ENCODE measurements around the gene GAB2. TPM values are rescaled to one million over a fixed set of nuclear protein-coding genes. Genes with fewer than 3 reads are reported as not detected.

The GAB2 gene
- total RNA-seq, 1 donor from 2014 or later: 15.9 TPM

GRCh38 chr11:78444726-78445125 is 27.1 kb upstream of the GAB2 start:
- intact Hi-C loops (cut with micrococcal nuclease): no loop called here
- Mint-ChIP-seq H3K4me1 (ENCODE audit: low read depth) (no peaks in the 10 kb centered on the region), H3K9me3 (no peaks in the 10 kb centered on the region), H3K27me3 (ENCODE audit: insufficient read depth) (no peaks in the 10 kb centered on the region), H3K4me3 (no peak overlapping the region), H3K36me3 (ENCODE audit: low read depth) (peaks cover 10% of the 10 kb centered on the region), H3K27ac (no peak overlapping the region)
- DNase-seq (ENCODE audit: low spot score): no peak

DNA sequence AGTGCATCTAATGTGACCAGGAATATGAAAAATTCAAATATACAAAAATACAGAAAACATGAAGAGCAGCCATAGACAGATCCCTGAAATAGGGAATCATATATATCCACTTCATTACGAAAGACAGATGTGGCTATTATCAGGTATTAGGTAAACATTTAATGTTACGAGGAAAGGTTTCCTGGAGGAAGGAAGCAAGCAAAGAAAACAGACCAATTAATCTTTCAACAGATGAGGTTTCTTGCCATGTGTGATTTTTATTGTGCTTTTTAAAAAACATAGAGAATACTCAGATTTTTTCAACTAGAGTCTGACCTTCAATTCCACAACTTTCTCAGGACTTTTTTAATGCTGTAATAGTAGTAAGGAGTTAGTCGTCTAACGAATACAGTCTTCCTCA is 24.3 kb upstream of the GAB2 start:
- Mint-ChIP-seq H3K9me3 (no peaks in the 10 kb centered on the region), H3K27ac (no peak overlapping the region), H3K4me1 (ENCODE audit: low read depth) (no peaks in the 10 kb centered on the region), H3K4me3 (no peak overlapping the region), H3K27me3 (ENCODE audit: insufficient read depth) (no peaks in the 10 kb centered on the region), H3K36me3 (ENCODE audit: low read depth) (peaks cover 14% of the 10 kb centered on the region)
- no peak for DNase-seq (ENCODE audit: low spot score)
- intact Hi-C loops (cut with micrococcal nuclease): no loop called here

DNA sequence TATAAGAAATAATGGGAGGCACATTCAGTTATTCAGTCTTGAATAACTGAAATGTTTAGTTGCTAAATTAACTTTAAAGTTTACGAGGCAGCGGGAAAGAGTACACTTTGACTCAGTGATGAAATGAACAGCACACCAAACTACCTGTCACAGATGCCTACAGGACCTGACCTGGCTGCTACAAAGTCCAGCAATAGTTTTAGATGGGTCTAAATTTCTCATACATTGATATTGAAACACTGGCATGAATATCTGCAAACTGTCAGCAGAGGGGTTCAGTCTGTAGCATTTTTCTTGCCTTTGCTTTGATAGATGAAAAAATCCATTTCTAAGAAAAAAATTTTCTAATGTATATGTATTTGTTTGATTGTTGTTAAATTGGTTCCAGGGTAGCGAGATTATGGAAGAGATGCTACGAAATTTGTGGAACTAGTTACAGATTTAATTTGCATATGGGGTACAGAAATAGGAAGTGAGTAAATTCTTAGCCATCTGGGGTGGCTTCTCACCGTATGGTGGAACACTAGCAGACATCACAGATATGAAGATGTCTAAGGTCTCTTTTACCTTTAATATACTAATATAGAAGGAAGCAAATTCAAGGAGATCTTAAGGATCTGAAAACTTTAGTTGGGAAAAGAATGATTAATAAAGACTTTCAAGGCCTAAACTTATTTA is 20.8 kb upstream of the GAB2 start:
- Mint-ChIP-seq H3K4me1 (ENCODE audit: low read depth) (no peaks in the 10 kb centered on the region), H3K27ac (no peak overlapping the region), H3K36me3 (ENCODE audit: low read depth) (peaks cover 14% of the 10 kb centered on the region), H3K4me3 (no peak overlapping the region), H3K27me3 (ENCODE audit: insufficient read depth) (no peaks in the 10 kb centered on the region), H3K9me3 (no peaks in the 10 kb centered on the region)
- intact Hi-C loops (cut with micrococcal nuclease): no loop called here
- no peak for DNase-seq (ENCODE audit: low spot score)

- peaks cover 25% of the 10 kb centered on the region for H3K4me1 Mint-ChIP-seq (ENCODE audit: low read depth)
- no peak for DNase-seq (ENCODE audit: low spot score)
- no peaks in the 10 kb centered on the region for H3K9me3 Mint-ChIP-seq
- no peak overlapping the region for H3K4me3 Mint-ChIP-seq
- H3K27ac Mint-ChIP-seq: no peak overlapping the region
- intact Hi-C loops (cut with micrococcal nuclease): loop anchor here (2.0 kb wide), 1 partner anchor 16 kb away; the partner anchor contains the start of gene GAB2
- H3K27me3 Mint-ChIP-seq (ENCODE audit: insufficient read depth): no peaks in the 10 kb centered on the region
- H3K36me3 Mint-ChIP-seq (ENCODE audit: low read depth): peaks cover 15% of the 10 kb centered on the region
Measured at GRCh38 chr11:78432956-78433355, 15.3 kb upstream of the GAB2 start.

GRCh38 chr11:78432058-78432515 is 14.5 kb upstream of the GAB2 start:
- Mint-ChIP-seq H3K4me3 (no peak overlapping the region), H3K9me3 (no peaks in the 10 kb centered on the region), H3K27ac (no peak overlapping the region), H3K36me3 (ENCODE audit: low read depth) (peaks cover 16% of the 10 kb centered on the region), H3K4me1 (ENCODE audit: low read depth) (peaks cover 34% of the 10 kb centered on the region), H3K27me3 (ENCODE audit: insufficient read depth) (no peaks in the 10 kb centered on the region)
- intact Hi-C loops (cut with micrococcal nuclease): loop anchor here (2.0 kb wide), 1 partner anchor 15 kb away; the partner anchor contains the start of gene GAB2
- DNase-seq (ENCODE audit: low spot score): no peak

DNA sequence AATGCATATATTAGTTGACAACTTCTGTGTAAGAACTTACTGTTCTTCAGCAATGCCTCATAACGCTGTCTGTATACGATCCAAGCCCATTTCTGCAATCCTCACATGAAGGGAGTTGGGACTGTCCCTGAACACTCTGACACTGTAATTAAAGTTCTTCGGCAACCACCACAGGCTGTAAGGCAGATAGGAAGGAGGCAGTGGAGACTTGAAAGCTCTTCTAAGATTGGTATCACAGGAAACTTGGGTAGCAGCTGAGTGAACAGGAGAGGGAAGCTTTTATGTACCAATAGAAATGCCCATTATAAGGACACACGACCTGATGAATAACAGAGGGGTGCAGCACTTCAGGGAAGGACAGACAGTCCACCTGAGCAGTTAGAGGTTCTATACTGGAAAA is 12.0 kb upstream of the GAB2 start:
- H3K4me3 Mint-ChIP-seq: no peak overlapping the region
- H3K36me3 Mint-ChIP-seq (ENCODE audit: low read depth): peaks cover 17% of the 10 kb centered on the region
- H3K27ac Mint-ChIP-seq: peak overlapping the region; percentile 24
- H3K27me3 Mint-ChIP-seq (ENCODE audit: insufficient read depth): no peaks in the 10 kb centered on the region
- intact Hi-C loops (cut with micrococcal nuclease): loop anchor here (1.0 kb wide), 1 partner anchor 9 kb away; no protein-coding TSS in a partner anchor
- no peak for DNase-seq (ENCODE audit: low spot score)
- no peaks in the 10 kb centered on the region for H3K9me3 Mint-ChIP-seq
- H3K4me1 Mint-ChIP-seq (ENCODE audit: low read depth): peaks cover 55% of the 10 kb centered on the region

- Mint-ChIP-seq H3K9me3 (no peaks in the 10 kb centered on the region), H3K4me1 (ENCODE audit: low read depth) (peaks cover 59% of the 10 kb centered on the region), H3K27me3 (ENCODE audit: insufficient read depth) (no peaks in the 10 kb centered on the region), H3K27ac (no peak overlapping the region), H3K4me3 (no peak overlapping the region), H3K36me3 (ENCODE audit: low read depth) (peaks cover 20% of the 10 kb centered on the region)
- DNase-seq (ENCODE audit: low spot score): no peak
- intact Hi-C loops (cut with micrococcal nuclease): loop anchor here (1.0 kb wide), 1 partner anchor 9 kb away; no protein-coding TSS in a partner anchor
Measured at GRCh38 chr11:78429209-78429608, 11.6 kb upstream of the GAB2 start.

DNA sequence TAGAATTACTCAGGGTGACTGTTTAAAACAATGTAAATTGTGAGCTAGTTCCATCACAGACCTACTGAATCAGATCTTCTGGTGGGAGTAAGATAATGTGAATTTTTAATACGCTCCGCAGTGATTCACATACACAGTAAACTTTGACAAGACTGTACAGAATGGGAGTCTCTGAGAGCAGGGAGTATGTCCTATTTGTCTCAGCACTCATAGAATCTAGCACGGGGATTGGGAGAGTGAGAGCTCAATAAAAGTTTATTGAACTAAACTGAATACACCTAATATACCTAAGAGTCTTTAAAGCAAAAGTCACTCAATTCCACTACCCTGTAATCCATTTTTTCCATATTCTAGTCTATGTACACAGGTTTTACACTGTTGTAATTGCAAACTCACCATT is 11.2 kb upstream of the GAB2 start:
- H3K4me3 Mint-ChIP-seq: no peak overlapping the region
- H3K9me3 Mint-ChIP-seq: no peaks in the 10 kb centered on the region
- intact Hi-C loops (cut with micrococcal nuclease): loop anchor here (1.0 kb wide), 1 partner anchor 8 kb away; no protein-coding TSS in a partner anchor
- no peak overlapping the region for H3K27ac Mint-ChIP-seq
- no peaks in the 10 kb centered on the region for H3K27me3 Mint-ChIP-seq (ENCODE audit: insufficient read depth)
- H3K36me3 Mint-ChIP-seq (ENCODE audit: low read depth): peaks cover 20% of the 10 kb centered on the region
- H3K4me1 Mint-ChIP-seq (ENCODE audit: low read depth): peaks cover 63% of the 10 kb centered on the region
- no peak for DNase-seq (ENCODE audit: low spot score)

DNA sequence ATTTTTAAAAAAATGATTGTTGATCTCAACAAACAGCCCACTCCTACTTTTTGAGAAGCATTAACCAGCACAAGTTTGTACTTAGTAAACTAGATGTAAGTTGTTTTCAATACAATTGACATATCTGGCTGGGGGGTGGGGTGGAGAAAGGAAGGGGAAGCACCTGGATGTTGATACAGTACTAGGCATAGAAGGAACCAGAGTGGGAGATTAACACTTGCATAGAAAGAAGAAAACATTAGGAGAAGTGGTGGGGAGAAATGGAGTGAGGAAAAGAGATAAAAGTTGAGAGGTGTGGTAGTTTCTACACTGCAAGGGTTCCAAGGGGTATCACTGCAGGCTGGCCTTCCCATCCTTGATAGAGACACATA is 10.6 kb upstream of the GAB2 start:
- intact Hi-C loops (cut with micrococcal nuclease): no loop called here
- Mint-ChIP-seq H3K9me3 (no peaks in the 10 kb centered on the region), H3K4me3 (no peak overlapping the region), H3K27me3 (ENCODE audit: insufficient read depth) (no peaks in the 10 kb centered on the region), H3K4me1 (ENCODE audit: low read depth) (peaks cover 63% of the 10 kb centered on the region), H3K27ac (no peak overlapping the region), H3K36me3 (ENCODE audit: low read depth) (peaks cover 20% of the 10 kb centered on the region)
- no peak for DNase-seq (ENCODE audit: low spot score)

- H3K9me3 Mint-ChIP-seq: no peaks in the 10 kb centered on the region
- H3K36me3 Mint-ChIP-seq (ENCODE audit: low read depth): peaks cover 20% of the 10 kb centered on the region
- peaks cover 63% of the 10 kb centered on the region for H3K4me1 Mint-ChIP-seq (ENCODE audit: low read depth)
- intact Hi-C loops (cut with micrococcal nuclease): no loop called here
- DNase-seq (ENCODE audit: low spot score): no peak
- no peak overlapping the region for H3K4me3 Mint-ChIP-seq
- H3K27ac Mint-ChIP-seq: peak overlapping the region; percentile 57
- no peaks in the 10 kb centered on the region for H3K27me3 Mint-ChIP-seq (ENCODE audit: insufficient read depth)
Measured at GRCh38 chr11:78427615-78428265, 10.1 kb upstream of the GAB2 start.

DNA sequence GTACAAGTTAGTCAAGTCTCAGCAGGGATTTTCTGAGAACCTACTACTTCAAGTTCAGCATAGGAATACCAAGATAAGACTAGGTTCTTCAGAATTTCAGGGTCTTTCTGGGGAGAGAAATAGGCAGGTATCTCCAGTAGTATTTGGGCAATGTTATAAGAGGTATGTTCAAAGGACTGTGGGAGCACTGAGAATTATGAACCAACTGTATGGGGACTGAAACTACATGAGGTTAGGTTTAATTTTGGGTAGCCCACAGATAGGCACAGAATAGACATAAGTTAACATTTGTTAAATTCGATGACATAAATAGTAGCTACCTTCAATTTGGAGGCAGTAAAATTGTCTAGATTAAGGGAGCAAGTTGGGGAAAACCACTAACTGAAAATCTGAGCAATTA is 9.2 kb upstream of the GAB2 start:
- H3K27ac Mint-ChIP-seq: no peak overlapping the region
- H3K4me3 Mint-ChIP-seq: no peak overlapping the region
- no peaks in the 10 kb centered on the region for H3K27me3 Mint-ChIP-seq (ENCODE audit: insufficient read depth)
- no peaks in the 10 kb centered on the region for H3K9me3 Mint-ChIP-seq
- intact Hi-C loops (cut with micrococcal nuclease): no loop called here
- H3K36me3 Mint-ChIP-seq (ENCODE audit: low read depth): peaks cover 20% of the 10 kb centered on the region
- peaks cover 57% of the 10 kb centered on the region for H3K4me1 Mint-ChIP-seq (ENCODE audit: low read depth)
- no peak for DNase-seq (ENCODE audit: low spot score)

- H3K27ac Mint-ChIP-seq: no peak overlapping the region
- intact Hi-C loops (cut with micrococcal nuclease): no loop called here
- peaks cover 21% of the 10 kb centered on the region for H3K36me3 Mint-ChIP-seq (ENCODE audit: low read depth)
Measured at GRCh38 chr11:78425399-78426070, 7.9 kb upstream of the GAB2 start.

More at GRCh38 chr11:78425399-78426070, 7.9 kb upstream of the GAB2 start:
- Mint-ChIP-seq H3K9me3 (no peaks in the 10 kb centered on the region), H3K4me3 (no peak overlapping the region), H3K27me3 (ENCODE audit: insufficient read depth) (no peaks in the 10 kb centered on the region), H3K4me1 (ENCODE audit: low read depth) (peaks cover 66% of the 10 kb centered on the region)
- DNase-seq (ENCODE audit: low spot score): no peak

Data from activated T-helper 1 cell treated with anti-CD3 and anti-CD28 coated beads, Interleukin-12 subunit alpha, Interleukin-12 subunit beta, Interleukin-2, Interleukin-4 antibody, amounts not matched to agents 30 ng/mL and 10 ng/mL and 1 ng/mL, durations not matched to agents 14 hours and 24 hours and 36 hours (primary cell).